WTC11 (cell line): Measurements from ENCODE around the gene ANKIB1. TPM values are rescaled to one million over a fixed set of nuclear protein-coding genes. Genes with fewer than 3 reads are reported as not detected.

Experiments used
- ATAC-seq: fragments of 200-7000 bp; cut with Tn5 transposase; 2 replicates; pipeline ENCODE4 v1.10.0; 2021; ENCODE audit warnings: mild to moderate bottlenecking, moderate library complexity
- CTCF ChIA-PET: fragments of 300-600 bp; sonication (Branson Sonifier 250); formaldehyde crosslinking; loops from one replicate; lab custom pipeline; 2021; ENCODE audit warnings: antibody characterized with exemption; lab: Charles Lee
- POLR2A ChIA-PET: fragments of 350-600 bp; sonication (Branson Sonifier 250); formaldehyde crosslinking; loops from one replicate; lab custom pipeline; 2021; ENCODE audit warnings: antibody characterized with exemption; lab: Charles Lee
- DNase-seq: peaks from one replicate; pipeline ENCODE4 v3.0.0; 2021; ENCODE audit warnings: low spot score
- H3K27ac Mint-ChIP-seq: 2 replicates; pipeline ENCODE4 v1.8.0; 2021; ENCODE audit warnings: mixed read lengths
- H3K27me3 Mint-ChIP-seq: 2 replicates; pipeline ENCODE4 v1.8.0; 2021; ENCODE audit warnings: low read depth, mild to moderate bottlenecking, moderate library complexity, mixed read lengths
- H3K36me3 Mint-ChIP-seq: 2 replicates; pipeline ENCODE4 v1.8.0; 2021; ENCODE audit warnings: mixed read lengths
- H3K4me1 Mint-ChIP-seq: 2 replicates; pipeline ENCODE4 v1.8.0; 2022; ENCODE audit warnings: mixed read lengths
- H3K4me3 Mint-ChIP-seq: 2 replicates; pipeline ENCODE4 v1.8.0; 2021; ENCODE audit warnings: mild to moderate bottlenecking, moderate library complexity, mixed read lengths
- H3K9me3 Mint-ChIP-seq: 2 replicates; pipeline ENCODE4 v1.8.0; 2021; ENCODE audit warnings: mixed read lengths
- ATF1 ChIP-seq: sonication (generic); formaldehyde crosslinking; IDR thresholded peaks from 2 replicates; pipeline ENCODE4 v1.8.1; 2023; ENCODE audit warnings: mild to moderate bottlenecking, moderate library complexity, missing genetic modification reagents
- CREB1 ChIP-seq: sonication (generic); formaldehyde crosslinking; IDR thresholded peaks from 2 replicates; pipeline ENCODE4 v1.8.0; 2023; ENCODE audit warnings: mild to moderate bottlenecking, missing genetic modification reagents
- CREM ChIP-seq: sonication (generic); formaldehyde crosslinking; IDR thresholded peaks from 2 replicates; pipeline ENCODE4 v1.8.1; 2022; ENCODE audit warnings: mild to moderate bottlenecking, missing genetic modification reagents, moderate library complexity
- FOXP1 ChIP-seq: sonication (generic); formaldehyde crosslinking; IDR thresholded peaks from 2 replicates; pipeline ENCODE4 v1.8.0; 2022; ENCODE audit warnings: missing genetic modification reagents, mild to moderate bottlenecking, moderate library complexity, borderline replicate concordance
- FOXP4 ChIP-seq: sonication (generic); formaldehyde crosslinking; IDR thresholded peaks from 2 replicates; pipeline ENCODE4 v1.8.0; 2022; ENCODE audit warnings: mild to moderate bottlenecking, missing genetic modification reagents
- IRF2 ChIP-seq: sonication (generic); formaldehyde crosslinking; IDR thresholded peaks from 2 replicates; pipeline ENCODE4 v1.8.0; 2022; ENCODE audit warnings: low read depth, missing genetic modification reagents, borderline replicate concordance
- JAZF1 ChIP-seq: fragments of 250-450 bp; sonication (Bioruptor Pico); IDR thresholded peaks from 2 replicates; pipeline ENCODE4 v1.9.0; 2021; ENCODE audit warnings: moderate library complexity, mild to moderate bottlenecking, inconsistent platforms
- MXD4 ChIP-seq: fragments of 250-450 bp; sonication (Bioruptor Pico); IDR thresholded peaks from 2 replicates; pipeline ENCODE4 v1.8.0; 2021; ENCODE audit warnings: mild to moderate bottlenecking, moderate library complexity, borderline replicate concordance
- NFATC4 ChIP-seq: fragments of 250-450 bp; sonication (Bioruptor Pico); IDR thresholded peaks from 2 replicates; pipeline ENCODE4 v1.9.0; 2021; ENCODE audit warnings: mild to moderate bottlenecking
- NR2C2 ChIP-seq: sonication (generic); formaldehyde crosslinking; IDR thresholded peaks from 2 replicates; pipeline ENCODE4 v1.8.0; 2022; ENCODE audit warnings: mild to moderate bottlenecking, missing genetic modification reagents
- NR3C1 ChIP-seq: sonication (generic); formaldehyde crosslinking; conservative IDR thresholded peaks from 2 replicates; pipeline ENCODE4 v1.8.1; 2023; ENCODE audit warnings: low read depth, mild to moderate bottlenecking, missing genetic modification reagents
- SMAD4 ChIP-seq: sonication (generic); formaldehyde crosslinking; IDR thresholded peaks from 2 replicates; pipeline ENCODE4 v1.8.0; 2022; ENCODE audit warnings: mild to moderate bottlenecking, missing genetic modification reagents
- STAT6 ChIP-seq: sonication (generic); formaldehyde crosslinking; conservative IDR thresholded peaks from 2 replicates; pipeline ENCODE4 v1.8.1; 2023; ENCODE audit warnings: mild to moderate bottlenecking, low read depth, missing genetic modification reagents, moderate library complexity
- TEAD1 ChIP-seq: sonication (generic); formaldehyde crosslinking; IDR thresholded peaks from 2 replicates; pipeline ENCODE4 v1.8.0; 2022; ENCODE audit warnings: mild to moderate bottlenecking, missing genetic modification reagents
- TP53 ChIP-seq: sonication (generic); formaldehyde crosslinking; IDR thresholded peaks from 2 replicates; pipeline ENCODE4 v1.8.1; 2023; ENCODE audit warnings: mild to moderate bottlenecking, missing genetic modification reagents
- ZBTB21 ChIP-seq: sonication (generic); formaldehyde crosslinking; IDR thresholded peaks from 2 replicates; pipeline ENCODE4 v1.8.1; 2023; ENCODE audit warnings: mild to moderate bottlenecking, missing genetic modification reagents, borderline replicate concordance
- ZMAT4 ChIP-seq: fragments of 250-450 bp; sonication (Bioruptor Pico); IDR thresholded peaks from 2 replicates; pipeline ENCODE4 v1.9.0; 2021; ENCODE audit warnings: mild to moderate bottlenecking
- ZNF121 ChIP-seq: sonication (generic); formaldehyde crosslinking; IDR thresholded peaks from 2 replicates; pipeline ENCODE4 v1.8.0; 2023; ENCODE audit warnings: missing genetic modification reagents
- ZNF138 ChIP-seq: sonication (generic); formaldehyde crosslinking; conservative IDR thresholded peaks from 2 replicates; pipeline ENCODE4 v1.8.1; 2022; ENCODE audit warnings: mild to moderate bottlenecking, moderate library complexity, missing genetic modification reagents
- ZNF232 ChIP-seq: sonication (generic); formaldehyde crosslinking; IDR thresholded peaks from 2 replicates; pipeline ENCODE4 v1.8.0; 2022; ENCODE audit warnings: mild to moderate bottlenecking, missing genetic modification reagents
- ZNF317 ChIP-seq: sonication (generic); formaldehyde crosslinking; IDR thresholded peaks from 2 replicates; pipeline ENCODE4 v1.8.1; 2023; ENCODE audit warnings: low read depth, mild to moderate bottlenecking, moderate library complexity, missing genetic modification reagents, borderline replicate concordance
- ZNF671 ChIP-seq: fragments of 250-450 bp; sonication (Bioruptor Pico); IDR thresholded peaks from 2 replicates; pipeline ENCODE4 v1.8.0; 2021; ENCODE audit warnings: mild to moderate bottlenecking
- total RNA-seq: library from RNA; stranded (reverse); gene quantifications from 3 replicates; pipeline ENCODE4 v1.2.3, GENCODE V29; 2021
- TF ChIP-seq, protein P1 (sequence below): sonication (generic); formaldehyde crosslinking; IDR thresholded peaks from 2 replicates; pipeline ENCODE4 v1.8.0; 2022; ENCODE audit warnings: mild to moderate bottlenecking, missing genetic modification reagents
- TF ChIP-seq, protein P2 (sequence below): fragments of 250-450 bp; sonication (Bioruptor Pico); IDR thresholded peaks from 2 replicates; pipeline ENCODE4 v1.9.0; 2021; ENCODE audit warnings: moderate library complexity, mild to moderate bottlenecking, inconsistent platforms, borderline replicate concordance
- TF ChIP-seq, protein P3 (sequence below): fragments of 250-450 bp; sonication (Bioruptor Pico); IDR thresholded peaks from 2 replicates; pipeline ENCODE4 v1.8.0; 2021; ENCODE audit warnings: mild to moderate bottlenecking

The ANKIB1 gene
- total RNA-seq, 1 experiment from 2014 or later = 38.5 TPM

- TF ChIP-seq SMAD4 (CRISPR knock-in tag) (no peak), MXD4 (no peak), TP53 (CRISPR knock-in tag) (no peak)
- TF ChIP-seq, protein P1, sequence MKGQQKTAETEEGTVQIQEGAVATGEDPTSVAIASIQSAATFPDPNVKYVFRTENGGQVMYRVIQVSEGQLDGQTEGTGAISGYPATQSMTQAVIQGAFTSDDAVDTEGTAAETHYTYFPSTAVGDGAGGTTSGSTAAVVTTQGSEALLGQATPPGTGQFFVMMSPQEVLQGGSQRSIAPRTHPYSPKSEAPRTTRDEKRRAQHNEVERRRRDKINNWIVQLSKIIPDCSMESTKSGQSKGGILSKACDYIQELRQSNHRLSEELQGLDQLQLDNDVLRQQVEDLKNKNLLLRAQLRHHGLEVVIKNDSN (CRISPR knock-in tag) = no peak
Measured at GRCh38 chr7:92242972-92243371, 2.8 kb upstream of the ANKIB1 start (continued).

DNA sequence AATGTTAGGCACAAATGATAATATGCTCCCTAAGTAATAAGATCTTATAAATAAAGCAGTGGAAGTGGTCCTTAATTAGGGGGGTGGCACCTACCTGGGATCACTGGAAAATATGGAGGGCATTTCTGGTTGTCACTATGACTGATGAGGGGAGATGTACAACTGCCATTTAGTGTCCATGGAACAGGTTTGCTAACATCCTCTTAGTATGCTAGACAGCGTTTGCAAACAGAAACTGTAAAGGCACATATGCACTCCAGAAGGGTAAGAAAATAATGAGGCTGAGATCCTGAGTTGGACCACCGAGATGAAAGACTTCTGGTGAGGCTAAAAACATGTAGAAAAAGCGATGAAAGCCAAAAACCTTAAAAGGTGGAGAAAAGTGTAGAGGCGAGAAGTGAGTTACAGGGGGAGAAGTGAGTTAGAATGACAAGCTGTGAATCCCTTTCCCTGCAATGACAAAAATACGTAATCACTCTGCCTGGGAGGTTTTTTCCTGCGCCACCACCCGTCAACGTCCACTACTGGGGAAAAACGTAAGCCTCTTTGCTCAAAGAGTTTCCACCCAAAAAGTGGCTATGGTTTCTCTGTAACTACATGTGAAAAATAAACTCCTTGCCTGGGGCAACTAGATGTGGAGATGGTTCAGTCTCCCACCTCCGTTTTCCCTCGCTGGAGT is 827 bp upstream of the ANKIB1 start:
- H3K9me3 Mint-ChIP-seq = no peaks in the 10 kb centered on the region
- ChIA-PET CTCF (interaction anchor here (0.8 to 2.6 kb wide), 6 partner anchors 18 to 216 kb away, joined by 3 to 26 read pairs (median 5); partner anchors contain the start of gene GATAD1), POLR2A (interaction anchor here (0.7 to 1.6 kb wide), 2 partner anchors 48 to 203 kb away, joined by 3 to 13 read pairs; partner anchors contain the start of gene GATAD1)
- peak overlapping the region; percentile 90 for H3K4me3 Mint-ChIP-seq
- no peaks in the 10 kb centered on the region for H3K27me3 Mint-ChIP-seq
- peak overlapping the region; percentile 98 for H3K27ac Mint-ChIP-seq
- no peak for ATAC-seq
- H3K4me1 Mint-ChIP-seq = peaks cover 29% of the 10 kb centered on the region
- H3K36me3 Mint-ChIP-seq = peaks cover 6% of the 10 kb centered on the region; the same call in 1 of the 2 replicates
- DNase-seq = no peak
- TF ChIP-seq ATF1 (CRISPR knock-in tag) = no peak
- no peak for TF ChIP-seq FOXP1 (CRISPR knock-in tag)
- no peak for TF ChIP-seq NR3C1 (CRISPR knock-in tag)
- TF ChIP-seq ZMAT4 = no peak
- TF ChIP-seq ZBTB21 = no peak
- TF ChIP-seq ZNF121 (CRISPR knock-in tag) = no peak
- TF ChIP-seq TP53 (CRISPR knock-in tag) = no peak
- TF ChIP-seq ZNF317 = no peak
- no peak for TF ChIP-seq ZNF138
- TF ChIP-seq NFATC4 (CRISPR knock-in tag) = no peak
- TF ChIP-seq, protein P2, sequence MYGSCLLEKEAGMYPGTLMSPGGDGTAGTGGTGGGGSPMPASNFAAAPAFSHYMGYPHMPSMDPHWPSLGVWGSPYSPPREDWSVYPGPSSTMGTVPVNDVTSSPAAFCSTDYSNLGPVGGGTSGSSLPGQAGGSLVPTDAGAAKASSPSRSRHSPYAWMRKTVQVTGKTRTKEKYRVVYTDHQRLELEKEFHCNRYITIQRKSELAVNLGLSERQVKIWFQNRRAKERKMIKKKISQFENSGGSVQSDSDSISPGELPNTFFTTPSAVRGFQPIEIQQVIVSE (CRISPR knock-in tag) = no peak
- no peak for TF ChIP-seq CREB1 (CRISPR knock-in tag)
- no peak for TF ChIP-seq CREM (CRISPR knock-in tag)
- no peak for TF ChIP-seq FOXP4 (CRISPR knock-in tag)
- TF ChIP-seq, all 79 proteins: peak for 0

- Mint-ChIP-seq H3K36me3 (no peaks in the 10 kb centered on the region), H3K27ac (peak overlapping the region; percentile 52), H3K9me3 (no peaks in the 10 kb centered on the region), H3K4me1 (peaks cover 35% of the 10 kb centered on the region), H3K27me3 (no peaks in the 10 kb centered on the region), H3K4me3 (peak overlapping the region; percentile 90)
- ChIA-PET POLR2A (interaction anchor here (0.9 to 1.6 kb wide), 4 partner anchors 112 to 282 kb away, joined by 3 to 13 read pairs (median 4); partner anchors contain the start of genes CYP51A1, GATAD1, PEX1 and RBM48), CTCF (interaction anchor here (0.7 to 2.6 kb wide), 7 partner anchors 33 to 214 kb away, joined by 3 to 26 read pairs (median 5); partner anchors contain the start of genes CYP51A1, GATAD1 and LRRD1)
- DNase-seq (peak; percentile 62), ATAC-seq (peak; percentile 75)
- TF ChIP-seq TEAD1 (CRISPR knock-in tag) = no peak
- TF ChIP-seq JAZF1 (CRISPR knock-in tag) = no peak
- TF ChIP-seq ZNF232 (CRISPR knock-in tag) = no peak
- TF ChIP-seq ZNF671 (CRISPR knock-in tag) = no peak
- TF ChIP-seq, protein P3, sequence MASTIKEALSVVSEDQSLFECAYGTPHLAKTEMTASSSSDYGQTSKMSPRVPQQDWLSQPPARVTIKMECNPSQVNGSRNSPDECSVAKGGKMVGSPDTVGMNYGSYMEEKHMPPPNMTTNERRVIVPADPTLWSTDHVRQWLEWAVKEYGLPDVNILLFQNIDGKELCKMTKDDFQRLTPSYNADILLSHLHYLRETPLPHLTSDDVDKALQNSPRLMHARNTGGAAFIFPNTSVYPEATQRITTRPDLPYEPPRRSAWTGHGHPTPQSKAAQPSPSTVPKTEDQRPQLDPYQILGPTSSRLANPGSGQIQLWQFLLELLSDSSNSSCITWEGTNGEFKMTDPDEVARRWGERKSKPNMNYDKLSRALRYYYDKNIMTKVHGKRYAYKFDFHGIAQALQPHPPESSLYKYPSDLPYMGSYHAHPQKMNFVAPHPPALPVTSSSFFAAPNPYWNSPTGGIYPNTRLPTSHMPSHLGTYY (CRISPR knock-in tag) = no peak
- no peak for TF ChIP-seq NR2C2 (CRISPR knock-in tag)
- no peak for TF ChIP-seq IRF2 (CRISPR knock-in tag)
- TF ChIP-seq STAT6 (CRISPR knock-in tag) = no peak
- TF ChIP-seq ZNF121 (CRISPR knock-in tag) = no peak
Measured at GRCh38 chr7:92246360-92247101, 757 bp downstream of the ANKIB1 start.
